ENCODE results near the gene CAMK2D. TPM values are rescaled to one million over a fixed set of nuclear protein-coding genes. Genes with fewer than 3 reads are reported as not detected.

Gene CAMK2D
- total RNA-seq, 1 experiment from 2014 or later, result 9.0 TPM

- Histone ChIP-seq H3K79me2 (ENCODE audit: insufficient read depth, low read length) (no peaks in the 10 kb centered on the region), H3K18ac (ENCODE audit: insufficient read length, low read depth, low read length) (no peak overlapping the region), H2AK5ac (ENCODE audit: insufficient read length, low read length) (no peak overlapping the region), H3K9ac (ENCODE audit: extremely low read depth, insufficient read length, low read length) (no peak overlapping the region), H2BK15ac (ENCODE audit: low read depth, low read length) (no peak overlapping the region), H2BK20ac (ENCODE audit: low read depth, low read length, poor library complexity, severe bottlenecking) (no peak overlapping the region), H3K4ac (ENCODE audit: low read depth, low read length) (no peak overlapping the region), H2BK5ac (ENCODE audit: insufficient read length, low read length) (no peak overlapping the region), H4K91ac (ENCODE audit: insufficient read length, low read depth, low read length) (no peak overlapping the region), H3K4me1 (ENCODE audit: insufficient read depth, low read length) (no peaks in the 10 kb centered on the region), H3K14ac (ENCODE audit: insufficient read depth, low read length) (no peak overlapping the region), H4K20me1 (ENCODE audit: control insufficient read depth, insufficient read depth, insufficient read length) (no peaks in the 10 kb centered on the region), H2BK12ac (ENCODE audit: insufficient read length, low read depth, low read length) (no peak overlapping the region), H3K4me2 (ENCODE audit: insufficient read depth, insufficient read length, low read length) (no peak overlapping the region), H4K5ac (ENCODE audit: insufficient read length, low read depth, low read length) (no peak overlapping the region), H3K27ac (ENCODE audit: insufficient read length, low read depth, low read length) (no peak overlapping the region), H3K23ac (ENCODE audit: insufficient read length, low read depth, low read length) (no peak overlapping the region), H3T11ph (ENCODE audit: low read length) (no peak overlapping the region), H2AFZ (ENCODE audit: low read length) (no peak overlapping the region), H3K79me1 (ENCODE audit: insufficient read depth, low read depth, low read length, poor library complexity, severe bottlenecking) (no peaks in the 10 kb centered on the region), H3K27me3 (ENCODE audit: insufficient read depth, low read length) (no peaks in the 10 kb centered on the region), H4K8ac (replicated peaks; ENCODE audit: insufficient read length, low read depth, low read length) (no peak overlapping the region), H3K9me3 (ENCODE audit: control insufficient read depth, low read depth, low read length) (no peaks in the 10 kb centered on the region), H3K56ac (ENCODE audit: insufficient read length, low read depth, low read length) (no peak overlapping the region), H3K23me2 (ENCODE audit: insufficient read length, low read depth, low read length, poor library complexity, severe bottlenecking) (no peaks in the 10 kb centered on the region), H2BK120ac (ENCODE audit: low read depth, low read length, poor library complexity, severe bottlenecking) (no peak overlapping the region)
- DNase-seq, result peak; percentile 93
- WGBS (ENCODE audit: extremely low coverage, insufficient read length, low lambda C conversion rate), result no CpG with 5 or more reads among the region's 5 CpGs
- peak; percentile 97 for TF ChIP-seq CTCF (conservative IDR thresholded peaks at IDR 0.05)
- Mint-ChIP-seq H3K9me3 (no peaks in the 10 kb centered on the region), H3K4me3 (no peak overlapping the region), H3K36me3 (ENCODE audit: insufficient read depth in 1 of 3, low read depth in 3 of 3) (no peaks in the 10 kb centered on the region), H3K27ac (no peak overlapping the region), H3K27me3 (ENCODE audit: low read depth) (no peaks in the 10 kb centered on the region), H3K4me1 (peaks cover 7 to 9% of the 10 kb centered on the region in 2 experiments)
Measured at GRCh38 chr4:113547487-113548042, 214.0 kb downstream of the CAMK2D start.
